SU-DHL-6 (cell line): ENCODE measurements around the gene PTPRG.

Experiments
- CTCF ChIP-seq: fragments of 200-600 bp; sonication (generic); IDR thresholded peaks from one replicate; pipeline ENCODE4 v1.5.1; 2017; ENCODE audit warnings: antibody characterized with exemption, mild to moderate bottlenecking, low read length, moderate library complexity; ENCODE audit not compliant: insufficient read depth, poor library complexity, severe bottlenecking
- EZH2phosphoT487 ChIP-seq: fragments of 200-600 bp; sonication (generic), shearing (Covaris generic); conservative IDR thresholded peaks from 2 replicates; pipeline ENCODE4 v1.6.1; 2018; ENCODE audit warnings: mild to moderate bottlenecking, antibody characterized with exemption, low read length, moderate library complexity, mixed read lengths

- TF ChIP-seq CTCF (no peak), EZH2phosphoT487 (no peak)
Measured at GRCh38 chr3:62119139-62119538, 557.8 kb downstream of the PTPRG start.
